Tibial artery (tissue), 4 donors: ENCODE results near the gene GRM7.

Experiments
- DNase-seq, 2 donors: peaks; one replicate each; pipeline ENCODE4 v3.0.0-alpha.2; 2019
- H3K27ac ChIP-seq, 2 donors: fragments of 200-600 bp; sonication (generic) in 1 of 2; 1 replicate in 1 of 2; 2 replicates in 1 of 2; pipeline ENCODE4 v1.5.1; 2018 to 2019; ENCODE audit warnings: mild to moderate bottlenecking in 1 of 2
- H3K27me3 ChIP-seq, 2 donors: fragments of 200-600 bp; sonication (generic) in 1 of 2; one replicate each; pipeline versions ENCODE4 v1.5.1 to v1.6.0; 2016 to 2019
- H3K36me3 ChIP-seq, 3 donors: fragments of 200-600 bp; sonication (generic) in 2 of 3; one replicate each; pipeline ENCODE4 v1.5.1; 2016 to 2019; ENCODE audit warnings: mild to moderate bottlenecking in 2 of 3
- H3K4me1 ChIP-seq, 4 donors: fragments of 200-600 bp; sonication (generic) in 2 of 4; 1 replicate in 3 of 4; 2 replicates in 1 of 4; pipeline ENCODE4 v1.5.1; 2016 to 2019
- H3K4me3 ChIP-seq, 2 donors: fragments of 200-600 bp; sonication (generic) in 1 of 2; 1 replicate in 1 of 2; 2 replicates in 1 of 2; pipeline ENCODE4 v1.5.1; 2018 to 2019; ENCODE audit warnings: mild to moderate bottlenecking in 2 of 2
- H3K9me3 ChIP-seq, 3 donors: fragments of 200-600 bp; sonication (generic) in 1 of 3; one replicate each; pipeline ENCODE4 v1.5.1; 2016 to 2019
- intact Hi-C: fragments of 100-400 bp; cut with DNase I; formaldehyde crosslinking; loops from one replicate; pipeline ENCODE4 v1.15.0; 2023; ENCODE audit warnings: low total_unique reads
- TF ChIP-seq, protein P1 (sequence below), 2 experiments: fragments of 200-600 bp in 1 of 2; fragments of 450-650 bp in 1 of 2; IDR thresholded peaks; one replicate each; pipeline ENCODE4 v1.5.1; 2017 to 2019; ENCODE audit warnings: antibody characterized with exemption in 2 of 2, mild to moderate bottlenecking in 1 of 2, moderate library complexity in 1 of 2

Gene GRM7

DNA sequence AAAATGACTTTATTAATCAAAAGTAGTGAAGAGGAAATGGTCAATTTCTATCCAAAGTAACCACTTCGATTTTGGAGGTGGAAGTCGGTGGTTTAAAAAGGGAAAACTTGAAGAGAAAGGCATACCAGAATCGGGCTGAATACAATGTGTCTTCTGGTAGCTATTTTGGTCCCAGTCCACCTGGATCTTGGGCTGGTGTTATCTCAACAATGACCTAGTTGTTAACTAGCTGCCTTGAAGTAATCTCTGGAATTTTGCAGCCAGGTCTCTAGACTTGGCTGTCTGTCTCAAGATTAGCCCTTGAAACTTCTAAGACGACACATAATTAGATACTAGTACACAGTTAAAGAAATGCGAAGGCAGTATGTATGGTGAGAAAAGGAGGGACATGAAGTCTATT is 409.8 kb downstream of the GRM7 start:
- TF ChIP-seq, protein P1, sequence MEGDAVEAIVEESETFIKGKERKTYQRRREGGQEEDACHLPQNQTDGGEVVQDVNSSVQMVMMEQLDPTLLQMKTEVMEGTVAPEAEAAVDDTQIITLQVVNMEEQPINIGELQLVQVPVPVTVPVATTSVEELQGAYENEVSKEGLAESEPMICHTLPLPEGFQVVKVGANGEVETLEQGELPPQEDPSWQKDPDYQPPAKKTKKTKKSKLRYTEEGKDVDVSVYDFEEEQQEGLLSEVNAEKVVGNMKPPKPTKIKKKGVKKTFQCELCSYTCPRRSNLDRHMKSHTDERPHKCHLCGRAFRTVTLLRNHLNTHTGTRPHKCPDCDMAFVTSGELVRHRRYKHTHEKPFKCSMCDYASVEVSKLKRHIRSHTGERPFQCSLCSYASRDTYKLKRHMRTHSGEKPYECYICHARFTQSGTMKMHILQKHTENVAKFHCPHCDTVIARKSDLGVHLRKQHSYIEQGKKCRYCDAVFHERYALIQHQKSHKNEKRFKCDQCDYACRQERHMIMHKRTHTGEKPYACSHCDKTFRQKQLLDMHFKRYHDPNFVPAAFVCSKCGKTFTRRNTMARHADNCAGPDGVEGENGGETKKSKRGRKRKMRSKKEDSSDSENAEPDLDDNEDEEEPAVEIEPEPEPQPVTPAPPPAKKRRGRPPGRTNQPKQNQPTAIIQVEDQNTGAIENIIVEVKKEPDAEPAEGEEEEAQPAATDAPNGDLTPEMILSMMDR (IDR thresholded peaks at IDR 0.05), result no peak
- no peaks in the 10 kb centered on the region for H3K27me3 ChIP-seq
- intact Hi-C loops, result no loop called here
- H3K27ac ChIP-seq, result no peak overlapping the region
- no peak for DNase-seq
- H3K9me3 ChIP-seq, result no peaks in the 10 kb centered on the region
- no peak overlapping the region for H3K4me3 ChIP-seq
- H3K4me1 ChIP-seq, result peaks cover 0 to 10% (median 2%) of the 10 kb centered on the region in 4 donors
- H3K36me3 ChIP-seq, result no peaks in the 10 kb centered on the region

DNA sequence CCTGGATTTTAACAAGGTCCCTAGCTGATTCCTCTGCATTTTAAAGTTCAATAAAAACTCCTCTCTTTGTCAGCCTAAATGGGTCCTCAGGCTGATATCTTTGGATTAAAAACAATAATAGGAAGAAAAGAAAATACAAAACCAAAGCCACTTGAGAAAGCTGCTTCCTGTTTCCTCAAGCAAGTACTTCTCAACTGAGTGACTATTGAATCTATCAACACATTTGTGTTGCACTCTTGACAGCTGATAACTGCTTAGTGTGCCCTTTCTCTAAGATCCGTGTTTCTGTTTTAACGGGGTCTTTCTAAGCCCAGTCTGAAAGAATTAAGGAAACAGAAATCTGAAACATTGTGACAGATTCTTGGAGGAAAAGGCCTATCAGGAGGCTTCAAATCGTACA is 410.7 kb downstream of the GRM7 start:
- intact Hi-C loops, result no loop called here
- Histone ChIP-seq H3K36me3 (no peaks in the 10 kb centered on the region), H3K27me3 (no peaks in the 10 kb centered on the region), H3K4me3 (no peak overlapping the region), H3K9me3 (no peaks in the 10 kb centered on the region), H3K27ac (no peak overlapping the region), H3K4me1 (peaks cover 0 to 10% (median 2%) of the 10 kb centered on the region in 4 donors)
- DNase-seq, result no peak
- TF ChIP-seq, protein P1 (IDR thresholded peaks at IDR 0.05), result no peak

DNA sequence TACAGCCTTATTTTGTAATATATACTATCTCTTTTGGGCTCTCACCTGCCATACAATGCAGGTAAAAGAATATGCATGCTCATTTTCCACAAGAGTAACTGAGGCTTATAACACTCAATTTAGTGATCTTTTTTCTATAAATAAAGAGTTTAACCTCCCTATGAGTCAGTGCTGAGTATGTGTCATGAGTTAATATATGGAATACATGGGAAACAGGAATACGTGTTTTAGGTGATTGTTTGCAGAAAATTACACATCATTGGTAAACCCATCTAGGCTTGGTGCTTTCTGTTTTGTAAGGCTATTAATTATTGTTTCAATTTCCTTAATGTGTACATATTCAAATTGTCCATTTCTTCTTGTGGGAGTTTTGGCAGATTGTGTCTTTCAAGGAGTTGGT is 411.3 kb downstream of the GRM7 start:
- no peak overlapping the region for H3K4me3 ChIP-seq
- no peaks in the 10 kb centered on the region for H3K36me3 ChIP-seq
- H3K27me3 ChIP-seq, result no peaks in the 10 kb centered on the region
- intact Hi-C loops, result no loop called here
- no peak overlapping the region for H3K27ac ChIP-seq
- DNase-seq, result no peak
- peaks cover 0 to 10% (median 2%) of the 10 kb centered on the region in 4 donors for H3K4me1 ChIP-seq
- TF ChIP-seq, protein P1 (IDR thresholded peaks at IDR 0.05), result no peak
- no peaks in the 10 kb centered on the region for H3K9me3 ChIP-seq

DNA sequence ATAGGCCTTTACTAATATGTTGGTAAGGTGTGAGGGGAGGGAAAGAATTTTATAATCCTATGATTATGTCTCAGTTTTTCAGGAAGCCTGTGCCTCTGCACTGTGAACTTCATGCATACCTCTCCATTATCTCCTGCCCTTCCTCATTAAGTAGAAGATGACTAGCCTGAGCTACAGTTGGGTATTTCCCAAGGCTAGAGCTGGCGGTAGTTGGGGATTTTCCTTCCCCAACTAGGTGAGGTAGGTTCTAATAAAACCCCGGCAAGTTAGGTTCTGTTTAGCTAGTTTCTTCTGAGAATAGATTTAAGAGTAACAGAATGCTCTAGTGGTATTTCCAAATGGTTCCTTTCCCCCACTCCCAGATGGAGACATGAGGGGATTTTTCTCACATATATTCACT is 414.5 kb downstream of the GRM7 start:
- TF ChIP-seq, protein P1 (IDR thresholded peaks at IDR 0.05), result no peak
- H3K36me3 ChIP-seq, result no peaks in the 10 kb centered on the region
- intact Hi-C loops, result no loop called here

DNA sequence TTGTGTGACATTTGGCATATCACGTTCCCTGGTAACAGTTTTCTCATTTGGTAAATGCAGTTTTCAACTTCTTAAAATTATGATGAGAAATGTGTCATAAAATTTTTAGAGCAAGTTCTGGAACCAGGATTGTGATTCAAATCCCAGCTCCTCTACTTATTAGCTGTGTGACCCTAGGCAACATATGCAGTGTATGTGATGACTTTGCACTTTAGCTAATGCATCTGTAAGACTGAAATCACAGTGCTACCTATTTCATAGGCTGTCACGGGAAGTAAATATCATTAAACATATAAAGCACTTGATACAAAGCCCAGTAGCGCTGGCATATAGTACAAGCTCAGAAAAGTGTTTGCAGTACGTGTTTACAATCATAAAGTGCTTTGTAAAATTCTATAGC is 419.4 kb downstream of the GRM7 start:
- TF ChIP-seq, protein P1 (IDR thresholded peaks at IDR 0.05), result no peak
- intact Hi-C loops, result no loop called here
- Histone ChIP-seq H3K9me3 (no peaks in the 10 kb centered on the region), H3K36me3 (no peaks in the 10 kb centered on the region), H3K27ac (no peak overlapping the region), H3K4me1 (no peaks in the 10 kb centered on the region), H3K27me3 (no peaks in the 10 kb centered on the region), H3K4me3 (no peak overlapping the region)
- DNase-seq, result no peak

More for the DNA sequence above, 414.5 kb downstream of the GRM7 start:
- H3K4me1 ChIP-seq, result no peaks in the 10 kb centered on the region
- H3K9me3 ChIP-seq, result no peaks in the 10 kb centered on the region
- H3K27ac ChIP-seq, result no peak overlapping the region
- no peak for DNase-seq
- H3K27me3 ChIP-seq, result no peaks in the 10 kb centered on the region
- H3K4me3 ChIP-seq, result no peak overlapping the region

DNA sequence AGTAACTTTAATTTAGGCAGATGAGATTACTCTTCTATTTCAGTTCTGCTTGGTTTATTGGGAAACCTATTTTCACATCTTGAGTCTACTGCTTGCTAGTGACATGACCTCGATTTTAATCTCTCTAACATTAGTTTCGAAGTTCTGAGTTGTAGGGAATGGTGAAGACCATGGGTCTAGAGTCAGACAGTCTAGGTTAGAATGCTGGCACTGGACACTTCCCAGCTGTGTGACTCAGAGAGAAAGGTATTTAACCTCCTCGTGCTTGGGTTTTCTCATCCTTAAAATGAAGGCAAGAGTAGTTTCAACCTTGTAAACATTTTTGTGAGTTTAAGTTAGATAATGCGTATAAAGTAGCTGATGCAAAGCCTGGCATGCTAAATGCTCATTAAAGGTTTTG is 422.1 kb downstream of the GRM7 start:
- no peak for DNase-seq
- TF ChIP-seq, protein P1 (IDR thresholded peaks at IDR 0.05), result no peak
- Histone ChIP-seq H3K27ac (no peak overlapping the region), H3K9me3 (no peaks in the 10 kb centered on the region), H3K4me1 (no peaks in the 10 kb centered on the region), H3K36me3 (no peaks in the 10 kb centered on the region), H3K4me3 (no peak overlapping the region), H3K27me3 (no peaks in the 10 kb centered on the region)
- intact Hi-C loops, result no loop called here
